HCT116 (cell line): ENCODE data around the gene ECM1.

Experiments used
- ATF3 ChIP-seq: IDR thresholded peaks from 2 replicates; pipeline ENCODE4 v1.6.1; 2012
- CBX3 ChIP-seq: IDR thresholded peaks from 2 replicates; pipeline ENCODE4 v1.6.1; 2012; ENCODE audit warnings: low read depth
- CTCF ChIP-seq, 3 experiments: fragments of 200-600 bp in 1 of 3; sonication (generic) in 1 of 3; IDR thresholded peaks in 2 of 3; conservative IDR thresholded peaks in 1 of 3; 2 replicates each; pipeline ENCODE4 v1.5.1; 2012 to 2017; ENCODE audit warnings: low read depth in 2 of 3, low read length in 2 of 3, antibody characterized with exemption in 1 of 3, borderline replicate concordance in 1 of 3, control low read depth in 1 of 3, mild to moderate bottlenecking in 1 of 3, mixed read lengths in 1 of 3, mixed run types in 1 of 3, moderate library complexity in 1 of 3; ENCODE audit not compliant: insufficient read depth in 1 of 3
- EZH2 ChIP-seq: fragments of 200-600 bp; sonication (generic); IDR thresholded peaks from 2 replicates; pipeline ENCODE4 v1.6.1; 2017; ENCODE audit warnings: antibody characterized with exemption, mixed run types
- EZH2phosphoT487 ChIP-seq: fragments of 200-600 bp; IDR thresholded peaks from 2 replicates; pipeline ENCODE4 v1.6.1; 2018; ENCODE audit warnings: antibody characterized with exemption, borderline replicate concordance
- MAX ChIP-seq: IDR thresholded peaks from 2 replicates; pipeline ENCODE4 v1.6.1; 2012
- POLR2A ChIP-seq: IDR thresholded peaks from 2 replicates; pipeline ENCODE4 v1.7.0; 2011; ENCODE audit warnings: borderline replicate concordance; ENCODE audit not compliant: insufficient read depth, insufficient read length; ENCODE audit errors: extremely low read depth
- POLR2AphosphoS5 ChIP-seq: IDR thresholded peaks from 2 replicates; pipeline ENCODE4 v1.6.1; 2011; ENCODE audit warnings: mild to moderate bottlenecking, low read depth, low read length, moderate library complexity
- RAD21 ChIP-seq: IDR thresholded peaks from 2 replicates; pipeline ENCODE4 v1.6.1; 2012; ENCODE audit warnings: low read depth, mild to moderate bottlenecking
- REST ChIP-seq: IDR thresholded peaks from 2 replicates; pipeline ENCODE4 v1.6.1; 2012; ENCODE audit warnings: low read depth
- SRF ChIP-seq: IDR thresholded peaks from 2 replicates; pipeline ENCODE4 v1.6.1; 2012; ENCODE audit warnings: low read depth
- YY1 ChIP-seq: IDR thresholded peaks from 2 replicates; pipeline ENCODE4 v1.6.1; 2011; ENCODE audit warnings: low read length, low read depth, moderate library complexity, mild to moderate bottlenecking; ENCODE audit not compliant: insufficient replicate concordance; ENCODE audit errors: extremely low read depth
- ZNF274 ChIP-seq: fragments of 200-500 bp; sonication (Bioruptor generic); IDR thresholded peaks from 2 replicates; pipeline ENCODE4 v1.6.1; 2014; ENCODE audit warnings: mild to moderate bottlenecking, low read depth, low read length, inconsistent platforms

- TF ChIP-seq ATF3 (no peak), REST (no peak), MAX (no peak), EZH2 (no peak), POLR2A (no peak), CTCF (IDR thresholded peaks at IDR 0.05 in 2 of 3, conservative IDR thresholded peaks at IDR 0.05 in 1 of 3; ENCODE audit: borderline replicate concordance in 1 of 3, insufficient read depth in 1 of 3, low read depth in 2 of 3, low read length in 2 of 3) (no peak), SRF (no peak), YY1 (no peak), EZH2phosphoT487 (no peak), RAD21 (no peak), CBX3 (no peak), POLR2AphosphoS5 (no peak), ZNF274 (no peak)
Measured at GRCh38 chr1:150555198-150555970, 47.5 kb downstream of the ECM1 start.
